Measurements from ENCODE around the gene MCM8.

DNA sequence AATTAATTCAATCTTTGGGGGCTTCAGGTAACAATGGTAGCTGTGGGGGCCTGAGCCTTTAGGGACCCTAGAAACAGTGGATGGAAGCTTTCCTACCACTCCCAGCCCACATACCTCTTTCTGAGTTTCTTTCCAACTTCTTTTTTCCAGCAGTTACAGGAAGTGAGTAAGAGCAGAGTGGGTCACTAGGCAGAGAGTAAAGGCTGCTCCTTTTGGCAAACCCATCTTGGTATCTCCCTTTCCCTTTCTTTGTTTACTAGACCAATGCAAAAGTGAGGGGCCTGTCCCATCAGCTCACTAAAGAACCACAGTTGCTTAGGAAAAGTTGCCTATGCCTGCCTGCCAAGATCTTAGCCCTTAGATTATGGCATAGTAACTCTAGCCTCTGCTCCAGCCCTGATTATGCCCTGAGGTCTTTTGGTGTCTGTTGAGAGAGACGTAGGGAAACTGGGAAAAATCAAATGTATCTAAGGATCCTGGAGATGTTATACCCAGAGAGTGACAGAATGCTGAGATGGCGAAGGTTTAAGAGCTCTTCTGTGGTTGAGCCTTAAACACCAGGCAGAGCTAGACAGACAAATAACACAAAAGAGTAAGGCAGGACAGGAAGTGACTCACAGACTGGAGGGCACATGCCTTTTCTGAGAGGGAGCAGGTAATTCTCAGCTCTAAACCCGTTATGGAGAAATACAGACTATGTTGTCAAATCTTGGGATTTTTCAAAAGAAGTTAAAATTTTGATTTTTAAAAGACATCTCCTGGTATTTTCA lies 31.4 kb upstream of the MCM8 start:
- TF ChIP-seq, protein P1, sequence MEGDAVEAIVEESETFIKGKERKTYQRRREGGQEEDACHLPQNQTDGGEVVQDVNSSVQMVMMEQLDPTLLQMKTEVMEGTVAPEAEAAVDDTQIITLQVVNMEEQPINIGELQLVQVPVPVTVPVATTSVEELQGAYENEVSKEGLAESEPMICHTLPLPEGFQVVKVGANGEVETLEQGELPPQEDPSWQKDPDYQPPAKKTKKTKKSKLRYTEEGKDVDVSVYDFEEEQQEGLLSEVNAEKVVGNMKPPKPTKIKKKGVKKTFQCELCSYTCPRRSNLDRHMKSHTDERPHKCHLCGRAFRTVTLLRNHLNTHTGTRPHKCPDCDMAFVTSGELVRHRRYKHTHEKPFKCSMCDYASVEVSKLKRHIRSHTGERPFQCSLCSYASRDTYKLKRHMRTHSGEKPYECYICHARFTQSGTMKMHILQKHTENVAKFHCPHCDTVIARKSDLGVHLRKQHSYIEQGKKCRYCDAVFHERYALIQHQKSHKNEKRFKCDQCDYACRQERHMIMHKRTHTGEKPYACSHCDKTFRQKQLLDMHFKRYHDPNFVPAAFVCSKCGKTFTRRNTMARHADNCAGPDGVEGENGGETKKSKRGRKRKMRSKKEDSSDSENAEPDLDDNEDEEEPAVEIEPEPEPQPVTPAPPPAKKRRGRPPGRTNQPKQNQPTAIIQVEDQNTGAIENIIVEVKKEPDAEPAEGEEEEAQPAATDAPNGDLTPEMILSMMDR (IDR thresholded peaks at IDR 0.05; ENCODE audit: low read depth, low read length, poor library complexity, severe bottlenecking), result no peak
- no peak for TF ChIP-seq EZH2phosphoT487 (IDR thresholded peaks at IDR 0.05; ENCODE audit: borderline replicate concordance, low read length)
